PFSK-1 (cell line): Measurements from ENCODE around the gene BICD1.

ENCODE experiments used
- FOXP2 ChIP-seq: optimal IDR thresholded peaks from 2 replicates; pipeline ENCODE3; 2011; ENCODE audit warnings: borderline replicate concordance, control low read depth, inconsistent platforms; ENCODE audit not compliant: insufficient read depth; ENCODE audit errors: extremely low read length, extremely low read depth
- POLR2AphosphoS5 ChIP-seq: IDR thresholded peaks from 2 replicates; pipeline ENCODE4 v1.6.1; 2012; ENCODE audit warnings: low read depth, mild to moderate bottlenecking, control low read depth, low read length, moderate library complexity
- SIN3A ChIP-seq: IDR thresholded peaks from 2 replicates; pipeline ENCODE4 v1.6.1; 2012; ENCODE audit warnings: mild to moderate bottlenecking, low read length, moderate library complexity, borderline replicate concordance; ENCODE audit not compliant: insufficient read depth
- TAF1 ChIP-seq: IDR thresholded peaks from 2 replicates; pipeline ENCODE4 v1.6.1; 2012; ENCODE audit warnings: low read length, control low read depth, borderline replicate concordance; ENCODE audit not compliant: insufficient read depth
- TF ChIP-seq, protein P1 (sequence below), 2 experiments: IDR thresholded peaks; 2 replicates each; pipeline versions ENCODE4 v1.6.1 to v1.8.0; 2011 to 2012; ENCODE audit warnings: low read depth in 2 of 2, low read length in 2 of 2, control low read depth in 1 of 2, inconsistent platforms in 1 of 2, mild to moderate bottlenecking in 1 of 2, moderate library complexity in 1 of 2; ENCODE audit not compliant: insufficient read depth in 1 of 2

Gene BICD1

DNA sequence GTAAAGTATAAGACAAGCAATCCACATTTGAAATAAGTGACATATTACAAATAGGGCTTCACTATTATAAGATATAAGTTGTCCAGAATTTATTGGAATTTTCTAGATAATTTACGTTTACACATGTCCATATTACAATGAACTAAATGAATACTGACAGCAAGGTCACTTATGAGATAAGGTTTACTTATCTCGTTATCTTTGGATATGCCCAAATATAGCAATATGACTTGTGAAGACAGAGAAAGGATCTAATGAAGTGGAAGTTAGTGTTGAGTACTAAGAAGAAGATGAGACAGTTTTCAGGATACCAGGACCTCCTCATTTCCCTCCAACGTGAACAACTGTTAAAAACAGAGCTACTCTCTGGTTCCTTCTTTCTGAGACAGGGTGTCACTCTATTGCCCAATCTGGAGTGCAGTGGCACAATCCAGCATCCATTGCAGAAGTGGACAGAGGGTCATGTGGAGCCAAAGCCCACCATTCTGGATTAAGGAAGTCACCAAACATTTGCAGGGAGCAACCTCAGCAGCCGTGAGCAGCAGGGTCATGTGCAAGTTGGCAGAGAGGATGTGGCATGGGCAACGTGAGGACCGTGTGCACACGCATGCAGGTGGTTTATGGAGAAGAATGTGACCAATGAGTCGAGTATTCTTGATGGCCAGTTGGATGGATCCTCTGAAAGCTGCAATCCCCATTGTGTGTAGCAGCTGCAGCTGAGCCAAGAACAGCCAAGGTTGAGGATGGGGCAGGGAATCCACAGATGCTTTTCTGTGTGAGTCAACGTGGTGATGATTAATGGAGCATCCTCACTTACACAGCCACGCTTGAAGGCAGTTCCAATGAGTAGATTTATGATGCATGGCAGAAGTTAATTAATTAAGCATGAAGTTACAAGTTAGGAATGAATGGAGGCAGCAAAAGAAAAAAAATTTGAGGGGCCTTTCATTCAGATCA lies 111.0 kb downstream of the BICD1 start:
- TF ChIP-seq TAF1 (no peak), SIN3A (no peak), POLR2AphosphoS5 (no peak), FOXP2 (no peak)
- TF ChIP-seq, protein P1, sequence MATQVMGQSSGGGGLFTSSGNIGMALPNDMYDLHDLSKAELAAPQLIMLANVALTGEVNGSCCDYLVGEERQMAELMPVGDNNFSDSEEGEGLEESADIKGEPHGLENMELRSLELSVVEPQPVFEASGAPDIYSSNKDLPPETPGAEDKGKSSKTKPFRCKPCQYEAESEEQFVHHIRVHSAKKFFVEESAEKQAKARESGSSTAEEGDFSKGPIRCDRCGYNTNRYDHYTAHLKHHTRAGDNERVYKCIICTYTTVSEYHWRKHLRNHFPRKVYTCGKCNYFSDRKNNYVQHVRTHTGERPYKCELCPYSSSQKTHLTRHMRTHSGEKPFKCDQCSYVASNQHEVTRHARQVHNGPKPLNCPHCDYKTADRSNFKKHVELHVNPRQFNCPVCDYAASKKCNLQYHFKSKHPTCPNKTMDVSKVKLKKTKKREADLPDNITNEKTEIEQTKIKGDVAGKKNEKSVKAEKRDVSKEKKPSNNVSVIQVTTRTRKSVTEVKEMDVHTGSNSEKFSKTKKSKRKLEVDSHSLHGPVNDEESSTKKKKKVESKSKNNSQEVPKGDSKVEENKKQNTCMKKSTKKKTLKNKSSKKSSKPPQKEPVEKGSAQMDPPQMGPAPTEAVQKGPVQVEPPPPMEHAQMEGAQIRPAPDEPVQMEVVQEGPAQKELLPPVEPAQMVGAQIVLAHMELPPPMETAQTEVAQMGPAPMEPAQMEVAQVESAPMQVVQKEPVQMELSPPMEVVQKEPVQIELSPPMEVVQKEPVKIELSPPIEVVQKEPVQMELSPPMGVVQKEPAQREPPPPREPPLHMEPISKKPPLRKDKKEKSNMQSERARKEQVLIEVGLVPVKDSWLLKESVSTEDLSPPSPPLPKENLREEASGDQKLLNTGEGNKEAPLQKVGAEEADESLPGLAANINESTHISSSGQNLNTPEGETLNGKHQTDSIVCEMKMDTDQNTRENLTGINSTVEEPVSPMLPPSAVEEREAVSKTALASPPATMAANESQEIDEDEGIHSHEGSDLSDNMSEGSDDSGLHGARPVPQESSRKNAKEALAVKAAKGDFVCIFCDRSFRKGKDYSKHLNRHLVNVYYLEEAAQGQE (IDR thresholded peaks at IDR 0.05; ENCODE audit: insufficient read depth in 1 of 2, low read depth in 2 of 2, low read length in 2 of 2): no peak

DNA sequence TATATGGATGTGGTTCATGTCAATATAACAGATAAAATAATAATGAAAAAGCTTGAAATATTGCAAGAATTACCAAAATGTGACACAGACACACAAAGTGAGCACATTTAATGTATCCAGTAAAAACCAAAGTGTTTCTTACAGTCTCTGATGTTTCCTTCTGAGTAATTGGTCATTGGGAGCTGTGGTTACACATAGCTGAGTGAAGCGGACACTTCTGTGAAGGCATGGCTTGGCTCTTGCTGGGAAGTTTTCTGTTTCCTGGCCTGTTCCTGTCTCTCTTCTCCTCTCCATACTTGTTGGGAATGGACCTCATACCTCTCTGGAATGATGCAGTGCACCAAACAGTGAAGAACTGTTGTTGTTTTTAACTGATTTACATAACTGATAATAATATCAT lies 117.3 kb downstream of the BICD1 start:
- TF ChIP-seq TAF1 (no peak), SIN3A (no peak), POLR2AphosphoS5 (no peak), FOXP2 (no peak)
- TF ChIP-seq, protein P1 (IDR thresholded peaks at IDR 0.05; ENCODE audit: insufficient read depth in 1 of 2, low read depth in 2 of 2, low read length in 2 of 2): no peak

DNA sequence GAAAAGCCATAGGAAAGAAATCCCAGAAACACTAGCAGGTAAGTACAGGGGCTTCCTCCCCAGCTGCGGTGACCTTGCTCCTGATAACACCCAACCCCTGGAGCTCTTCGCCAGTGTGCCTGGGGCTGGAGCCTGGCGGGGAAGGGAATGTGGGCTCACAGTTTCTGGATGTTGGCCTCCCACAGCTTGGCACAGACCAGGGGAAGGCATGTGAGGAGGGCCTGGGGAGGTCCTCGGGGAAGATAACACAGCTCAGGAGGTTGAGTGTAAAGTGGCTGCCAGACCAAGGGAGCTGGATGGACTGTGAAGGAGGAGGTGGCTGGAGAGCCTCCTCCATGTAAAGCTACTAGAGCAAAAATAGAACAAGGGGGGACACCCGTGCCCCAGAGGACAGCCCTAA lies 120.1 kb downstream of the BICD1 start:
- TF ChIP-seq, protein P1 (IDR thresholded peaks at IDR 0.05; ENCODE audit: insufficient read depth in 1 of 2, low read depth in 2 of 2, low read length in 2 of 2): no peak
- no peak for TF ChIP-seq SIN3A
- TF ChIP-seq FOXP2: no peak
- TF ChIP-seq TAF1: no peak
- no peak for TF ChIP-seq POLR2AphosphoS5

DNA sequence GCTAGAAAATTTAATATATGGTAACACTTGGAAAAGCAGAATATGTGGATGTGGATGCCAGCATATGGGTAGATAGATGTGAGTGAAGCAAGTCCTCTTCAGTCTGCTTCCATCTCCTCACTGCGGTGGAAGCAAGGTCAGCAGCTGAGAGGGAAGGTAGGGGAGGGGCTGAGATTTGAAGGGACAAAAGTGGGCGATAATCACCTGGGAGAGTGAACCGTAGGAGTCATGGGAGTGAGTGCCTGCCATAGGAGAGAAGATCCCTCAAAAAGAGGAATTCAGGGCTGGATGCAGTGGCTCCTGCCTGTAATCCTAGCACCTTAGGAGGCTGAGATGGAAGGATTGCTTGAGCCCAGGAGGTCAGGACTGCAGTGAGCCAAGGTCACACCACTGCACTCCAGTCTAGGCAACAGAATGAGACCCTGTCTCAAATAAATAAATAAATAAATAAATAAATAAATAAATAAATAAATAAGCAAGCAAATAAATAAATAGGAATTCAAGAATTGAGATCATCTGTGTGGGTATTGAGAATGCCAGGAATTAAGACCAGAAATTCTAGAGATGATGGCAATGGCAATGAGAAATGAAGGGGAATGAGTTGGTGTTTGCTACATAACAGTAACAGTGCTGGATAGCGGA lies 123.4 kb downstream of the BICD1 start:
- TF ChIP-seq FOXP2 (no peak), SIN3A (no peak), POLR2AphosphoS5 (no peak), TAF1 (no peak)
- TF ChIP-seq, protein P1 (IDR thresholded peaks at IDR 0.05; ENCODE audit: insufficient read depth in 1 of 2, low read depth in 2 of 2, low read length in 2 of 2): no peak
